Hepatocyte (in vitro differentiated cells): ENCODE data around the gene FBXL2. TPM values are rescaled to one million over a fixed set of nuclear protein-coding genes. Genes with fewer than 3 reads are reported as not detected.

Source experiments
- DNase-seq: peaks from one replicate; pipeline ENCODE4 v3.0.0-alpha.2; 2016; ENCODE audit warnings: low spot score
- H2AFZ ChIP-seq: fragments of 200-600 bp; sonication (generic); 2 replicates; pipeline ENCODE4 v1.6.0; 2016; ENCODE audit warnings: antibody characterized with exemption, mild to moderate bottlenecking
- H3K27ac ChIP-seq: fragments of 200-600 bp; sonication (generic); 2 replicates; pipeline ENCODE4 v1.5.1; 2016; ENCODE audit warnings: mild to moderate bottlenecking
- H3K27me3 ChIP-seq: fragments of 200-600 bp; sonication (generic); 2 replicates; pipeline ENCODE4 v1.6.1; 2016
- H3K36me3 ChIP-seq: fragments of 200-600 bp; sonication (generic); replicated peaks from 2 replicates; pipeline ENCODE4 v1.5.1; 2016; ENCODE audit warnings: low read depth; ENCODE audit not compliant: insufficient read depth
- H3K4me1 ChIP-seq: fragments of 200-600 bp; sonication (generic); 2 replicates; pipeline ENCODE4 v1.5.1; 2016; ENCODE audit warnings: mild to moderate bottlenecking, moderate library complexity; ENCODE audit not compliant: insufficient read depth
- H3K4me2 ChIP-seq: fragments of 200-600 bp; sonication (generic); 2 replicates; pipeline ENCODE4 v1.6.0; 2016
- H3K4me3 ChIP-seq: fragments of 200-600 bp; sonication (generic); 2 replicates; pipeline ENCODE4 v1.5.1; 2016; ENCODE audit warnings: mild to moderate bottlenecking
- H3K79me2 ChIP-seq: fragments of 200-600 bp; sonication (generic); 2 replicates; pipeline ENCODE4 v1.6.0; 2017; ENCODE audit warnings: mild to moderate bottlenecking
- H3K9me2 ChIP-seq: fragments of 200-600 bp; sonication (generic); replicated peaks from 2 replicates; pipeline ENCODE4 v1.6.0; 2017; ENCODE audit warnings: mild to moderate bottlenecking; ENCODE audit not compliant: insufficient read depth
- H3K9me3 ChIP-seq: fragments of 200-600 bp; sonication (generic); 2 replicates; pipeline ENCODE4 v1.5.1; 2016; ENCODE audit warnings: low read depth, mild to moderate bottlenecking
- H4K20me1 ChIP-seq: fragments of 200-600 bp; sonication (generic); 2 replicates; pipeline ENCODE4 v1.6.0; 2016; ENCODE audit warnings: mild to moderate bottlenecking; ENCODE audit not compliant: insufficient read depth, poor library complexity, severe bottlenecking
- CTCF ChIP-seq: fragments of 200-600 bp; sonication (generic); IDR thresholded peaks from 2 replicates; pipeline ENCODE4 v1.5.1; 2016; ENCODE audit warnings: antibody characterized with exemption, mild to moderate bottlenecking; ENCODE audit not compliant: poor library complexity
- EZH2 ChIP-seq: fragments of 200-600 bp; sonication (generic); IDR thresholded peaks from 2 replicates; pipeline ENCODE4 v1.6.1; 2016; ENCODE audit warnings: antibody characterized with exemption, mild to moderate bottlenecking, borderline replicate concordance
- EZH2phosphoT487 ChIP-seq: fragments of 200-600 bp; sonication (generic); IDR thresholded peaks from one replicate; pipeline ENCODE4 v1.6.1; 2018; ENCODE audit warnings: antibody characterized with exemption, mild to moderate bottlenecking, low read depth, moderate library complexity; ENCODE audit not compliant: unreplicated experiment, severe bottlenecking
- WGBS: methylation state at CpG from one replicate; pipeline ENCODE4 v1.1.6; 2016; ENCODE audit warnings: low lambda C conversion rate; ENCODE audit errors: missing lambda C conversion rate; 5-methylcytosine and 5-hydroxymethylcytosine counted together
- polyA plus RNA-seq: library from polyadenylated mRNA; unstranded; fragments of >200 nt; fragmentation: Nextera tagmentation; extraction: Ambion mirVana; gene quantifications from 2 replicates; pipeline ENCODE4 v1.2.1, GENCODE V29; 2016
- total RNA-seq: library from RNA; depleted of rRNA; stranded (reverse); fragments of >200 nt; gene quantifications from 2 replicates; pipeline ENCODE4 v1.2.3, GENCODE V29; 2014

Gene FBXL2
- total and polyA plus RNA-seq, 2 experiments from 2014 or later, result 15.6 to 15.7 TPM

GRCh38 chr3:33380653-33381052, 103.4 kb downstream of the FBXL2 start:
- Histone ChIP-seq H3K4me3 (no peak overlapping the region), H3K4me2 (no peak overlapping the region), H3K79me2 (no peaks in the 10 kb centered on the region), H4K20me1 (no peaks in the 10 kb centered on the region), H3K9me2 (no peaks in the 10 kb centered on the region), H3K27me3 (no peaks in the 10 kb centered on the region), H3K9me3 (no peaks in the 10 kb centered on the region), H3K27ac (no peak overlapping the region), H2AFZ (no peak overlapping the region), H3K4me1 (no peaks in the 10 kb centered on the region), H3K36me3 (no peaks in the 10 kb centered on the region)
- DNase-seq, result no peak
- TF ChIP-seq EZH2phosphoT487 (no peak), EZH2 (no peak), CTCF (no peak)
- 92% methylated on average over 3 of the region's 3 CpGs for WGBS

GRCh38 chr3:33383951-33384350, 106.7 kb downstream of the FBXL2 start:
- Histone ChIP-seq H3K27ac (no peak overlapping the region), H4K20me1 (no peaks in the 10 kb centered on the region), H3K4me3 (no peak overlapping the region), H3K4me1 (no peaks in the 10 kb centered on the region), H3K36me3 (no peaks in the 10 kb centered on the region), H3K79me2 (no peaks in the 10 kb centered on the region), H2AFZ (no peak overlapping the region), H3K9me2 (no peaks in the 10 kb centered on the region), H3K27me3 (no peaks in the 10 kb centered on the region), H3K9me3 (no peaks in the 10 kb centered on the region), H3K4me2 (no peak overlapping the region)
- no peak for DNase-seq
- WGBS, result 98% methylated on average over 12 of the region's 12 CpGs
- no peak for TF ChIP-seq EZH2phosphoT487
- TF ChIP-seq CTCF, result no peak
- no peak for TF ChIP-seq EZH2

DNA sequence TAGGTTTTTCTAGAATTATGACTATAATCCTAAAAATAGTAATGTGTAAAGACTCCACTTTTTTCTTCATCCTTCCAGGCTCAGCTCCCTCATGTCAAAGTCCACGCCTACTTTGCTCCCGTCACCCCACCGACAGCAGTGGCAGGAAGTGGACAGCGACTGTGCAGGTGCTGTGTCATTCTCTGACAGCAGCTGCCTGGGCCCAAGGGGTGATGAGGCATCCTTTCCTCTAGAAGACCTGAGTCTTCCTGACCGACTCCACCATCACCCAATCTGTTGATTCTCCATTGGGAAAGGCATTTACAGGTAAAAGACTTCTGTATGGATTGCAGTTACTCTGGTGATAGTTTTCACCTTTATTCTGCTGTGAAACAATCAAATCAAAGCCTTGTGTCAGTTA, 108.2 kb downstream of the FBXL2 start:
- H3K4me3 ChIP-seq, result no peak overlapping the region
- H3K9me2 ChIP-seq, result no peaks in the 10 kb centered on the region
- TF ChIP-seq EZH2, result no peak
- TF ChIP-seq EZH2phosphoT487, result no peak
- no peak for TF ChIP-seq CTCF
- H3K4me2 ChIP-seq, result no peak overlapping the region
- H3K36me3 ChIP-seq, result no peaks in the 10 kb centered on the region
- no peaks in the 10 kb centered on the region for H3K4me1 ChIP-seq
- H3K27ac ChIP-seq, result no peak overlapping the region
- H3K79me2 ChIP-seq, result no peaks in the 10 kb centered on the region
- H3K27me3 ChIP-seq, result no peaks in the 10 kb centered on the region
- H3K9me3 ChIP-seq, result no peaks in the 10 kb centered on the region
- H2AFZ ChIP-seq, result no peak overlapping the region
- no peaks in the 10 kb centered on the region for H4K20me1 ChIP-seq
- WGBS, result 92% methylated on average over 5 of the region's 5 CpGs
- no peak for DNase-seq

DNA sequence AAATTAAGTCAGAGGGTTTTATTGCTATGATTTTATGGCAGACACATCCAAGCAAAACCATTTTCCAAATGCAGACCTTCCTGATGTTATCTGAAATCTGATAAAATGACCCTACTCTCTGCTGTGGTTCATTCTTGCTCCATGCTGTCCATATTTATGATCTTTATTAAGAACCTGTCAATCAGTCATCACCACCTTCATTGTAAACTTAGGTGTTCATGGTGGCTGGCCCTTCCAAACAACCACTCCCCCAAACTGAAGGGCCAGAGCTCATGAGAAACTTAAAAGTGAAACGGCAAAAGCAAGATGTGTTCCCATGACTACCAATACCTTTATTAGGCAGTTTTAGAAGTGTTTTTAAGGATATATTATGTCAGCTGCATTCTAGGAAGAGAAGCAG, 109.4 kb downstream of the FBXL2 start:
- H3K9me2 ChIP-seq, result no peaks in the 10 kb centered on the region

More for the DNA sequence above, 109.4 kb downstream of the FBXL2 start:
- Histone ChIP-seq H3K27ac (no peak overlapping the region), H3K9me3 (no peaks in the 10 kb centered on the region), H2AFZ (no peak overlapping the region), H3K79me2 (no peaks in the 10 kb centered on the region), H3K36me3 (no peaks in the 10 kb centered on the region), H3K4me1 (no peaks in the 10 kb centered on the region), H3K4me3 (no peak overlapping the region), H3K4me2 (no peak overlapping the region), H4K20me1 (no peaks in the 10 kb centered on the region), H3K27me3 (no peaks in the 10 kb centered on the region)
- TF ChIP-seq EZH2phosphoT487, result no peak
- no peak for TF ChIP-seq CTCF
- TF ChIP-seq EZH2, result no peak
- no peak for DNase-seq
- 56% methylated on average over 1 of the region's 1 CpG for WGBS
